DMS114 treated with DMSO at 0.1 percent for 48 hours (cell line): Measurements from ENCODE around the gene CAMK4.

Source experiments
- DNase-seq: peaks from one replicate; lab custom pipeline; 2025; ENCODE audit not compliant: unreplicated experiment; lab: John Stamatoyannopoulos, UW

CAMK4 gene

GRCh38 chr5:111223787-111224560 is at the start of gene CAMK4:
CAMK4 (plus strand) TSS chr5:111224384; CDS start chr5:111224484, 100 bp downstream.
- no peak for DNase-seq

DNA sequence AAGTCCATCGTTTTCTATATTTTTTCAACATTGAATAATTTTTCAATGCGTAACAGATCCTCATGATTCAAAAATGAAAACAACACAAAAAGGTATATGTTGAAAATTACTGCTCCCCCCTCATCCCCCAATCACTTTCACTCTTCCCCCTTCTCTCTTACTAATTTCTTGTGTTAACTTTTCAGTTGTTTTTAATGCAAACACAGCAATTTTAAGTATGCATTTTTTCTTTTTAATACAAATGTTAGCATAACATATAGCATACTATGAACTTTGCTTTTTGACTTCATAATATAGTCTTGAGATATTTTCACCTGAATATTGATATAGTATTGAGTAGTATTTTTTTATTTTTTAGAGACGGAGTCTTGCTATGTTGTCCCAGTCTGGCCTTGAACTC is 41.1 kb upstream of the CAMK4 start:
- DNase-seq = no peak

- DNase-seq = no peak
These were observed 37.1 kb upstream of the CAMK4 start for GRCh38 chr5:111187079-111187478.

DNA sequence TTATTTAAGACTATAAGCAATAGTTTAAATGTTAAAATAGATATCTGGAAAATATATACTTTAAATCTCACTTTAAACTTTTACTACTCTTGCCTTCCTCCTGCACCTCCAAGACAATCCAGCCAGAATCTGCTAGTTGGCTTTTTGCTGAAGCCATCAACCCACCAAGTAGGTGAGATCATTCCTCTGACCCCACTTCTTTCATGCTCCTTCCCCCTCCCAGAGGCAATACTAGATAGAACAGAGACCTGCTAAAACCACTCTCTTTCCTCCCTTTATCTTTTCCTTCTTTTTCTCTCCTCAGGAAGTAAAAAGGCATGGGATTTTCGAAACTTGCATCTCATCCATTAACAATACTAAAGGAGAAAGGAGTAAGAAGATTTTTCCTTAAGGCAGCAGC is 30.1 kb upstream of the CAMK4 start:
- DNase-seq = no peak

DNA sequence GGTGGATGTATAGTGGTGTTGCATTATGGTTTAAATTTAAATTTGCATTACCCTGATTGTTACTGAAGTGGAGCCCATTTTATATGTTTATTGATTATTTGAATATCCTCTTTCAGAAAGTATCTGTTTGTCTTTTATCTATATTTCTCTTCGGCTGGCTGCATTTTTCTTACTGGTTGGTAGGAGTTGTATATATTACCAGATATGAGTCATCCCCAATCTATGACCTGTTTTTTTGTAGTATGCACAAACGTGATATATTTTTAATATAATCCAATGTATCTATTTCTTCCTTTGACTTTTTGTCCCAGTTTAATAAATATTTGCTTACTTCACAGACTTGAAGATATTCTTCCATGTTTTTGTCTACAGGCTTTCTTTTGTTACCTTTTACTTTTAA is 29.3 kb upstream of the CAMK4 start:
- no peak for DNase-seq

- DNase-seq = no peak
These were observed 26.7 kb upstream of the CAMK4 start for GRCh38 chr5:111197523-111197922.

DNA sequence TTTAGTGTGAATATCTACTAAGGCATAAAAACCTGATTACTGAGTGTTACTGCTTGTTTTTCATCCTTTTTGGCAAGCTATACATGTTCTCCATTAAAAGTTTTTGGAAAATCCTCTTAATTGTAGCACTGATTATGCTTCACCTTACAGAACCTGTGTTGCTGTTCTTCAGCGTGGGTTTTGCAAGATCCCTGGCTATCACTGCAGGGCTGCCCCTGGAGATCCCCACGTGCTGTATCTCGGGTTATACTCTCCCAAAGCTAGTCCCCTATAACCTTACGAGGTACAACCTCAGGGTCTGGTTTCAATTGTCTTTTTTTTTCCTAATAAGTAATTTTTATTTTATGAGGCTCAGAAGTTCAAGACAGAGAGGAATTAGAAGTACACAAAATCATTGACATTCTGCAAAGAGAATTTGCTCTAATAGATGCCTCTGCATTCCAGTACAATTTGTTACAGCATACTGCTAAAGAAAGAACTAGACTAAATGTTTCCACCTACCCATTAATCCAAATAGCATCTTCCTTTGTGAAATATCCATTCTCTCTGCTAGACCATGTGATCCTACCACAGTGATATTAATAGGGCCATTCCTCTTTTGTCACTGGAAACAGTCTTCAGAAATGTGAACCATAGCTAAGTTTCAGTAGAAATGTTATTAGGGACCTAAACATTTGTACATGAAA is 25.8 kb upstream of the CAMK4 start:
- no peak for DNase-seq

GRCh38 chr5:111200828-111201227 is 23.4 kb upstream of the CAMK4 start:
- no peak for DNase-seq

DNA sequence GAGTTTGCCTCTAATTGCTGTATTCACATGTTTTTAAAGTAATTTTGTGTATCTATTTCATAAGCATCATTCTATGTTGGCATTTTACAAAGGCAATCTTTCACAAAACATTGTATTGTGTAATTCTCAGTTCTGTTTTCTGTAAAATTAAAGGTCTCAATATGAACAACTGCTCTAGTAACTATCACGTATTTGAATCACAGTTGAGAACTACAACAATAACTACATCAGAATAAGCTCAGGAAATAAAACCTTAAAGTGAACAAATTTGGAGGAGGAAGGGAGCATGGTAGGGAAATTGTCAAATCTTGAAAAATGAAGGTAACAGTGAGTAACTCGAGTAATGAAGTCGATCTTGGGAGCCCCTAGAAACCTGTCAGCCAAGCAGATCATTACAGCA is 22.5 kb upstream of the CAMK4 start:
- no peak for DNase-seq

DNA sequence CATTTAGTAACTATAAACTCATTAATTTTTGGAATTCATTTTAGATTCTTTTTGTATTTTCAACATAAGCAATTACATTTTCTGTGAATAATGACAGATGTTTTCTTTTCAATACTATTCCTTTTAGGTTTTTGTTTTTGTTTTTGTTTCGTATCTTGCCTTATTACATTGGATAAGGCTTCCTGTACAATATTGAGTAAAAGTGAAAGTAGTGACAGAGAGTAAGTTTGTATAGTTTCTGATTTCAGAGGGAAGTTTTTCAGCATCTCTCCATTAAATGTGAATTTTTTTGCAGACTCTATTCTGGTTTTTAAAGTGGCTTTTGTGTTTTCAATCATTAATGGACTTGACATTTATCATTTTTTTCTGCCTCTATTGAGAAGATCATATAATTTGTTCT is 12.8 kb upstream of the CAMK4 start:
- no peak for DNase-seq

GRCh38 chr5:111214052-111214742 is 10.0 kb upstream of the CAMK4 start:
- DNase-seq = no peak

- DNase-seq = no peak
These were observed 8.2 kb upstream of the CAMK4 start for GRCh38 chr5:111215971-111216370.

DNA sequence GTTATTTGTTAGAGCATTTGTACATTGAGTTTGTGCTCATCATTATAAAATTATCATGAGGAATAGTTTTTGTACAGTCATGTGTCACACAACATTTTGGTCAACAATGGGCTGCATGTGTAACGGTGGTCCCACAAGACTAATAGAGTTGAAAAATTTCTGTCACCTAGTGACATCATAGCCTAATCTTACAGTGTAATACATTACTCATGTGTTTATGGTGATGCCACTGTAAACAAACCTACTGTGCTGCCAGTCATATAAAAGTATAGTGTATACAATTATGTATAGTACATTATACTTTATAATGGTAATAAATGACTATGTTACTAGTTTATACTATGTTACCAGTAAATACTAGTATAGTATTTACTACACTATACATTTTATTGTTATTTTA is 3.0 kb upstream of the CAMK4 start:
- DNase-seq = no peak

DNA sequence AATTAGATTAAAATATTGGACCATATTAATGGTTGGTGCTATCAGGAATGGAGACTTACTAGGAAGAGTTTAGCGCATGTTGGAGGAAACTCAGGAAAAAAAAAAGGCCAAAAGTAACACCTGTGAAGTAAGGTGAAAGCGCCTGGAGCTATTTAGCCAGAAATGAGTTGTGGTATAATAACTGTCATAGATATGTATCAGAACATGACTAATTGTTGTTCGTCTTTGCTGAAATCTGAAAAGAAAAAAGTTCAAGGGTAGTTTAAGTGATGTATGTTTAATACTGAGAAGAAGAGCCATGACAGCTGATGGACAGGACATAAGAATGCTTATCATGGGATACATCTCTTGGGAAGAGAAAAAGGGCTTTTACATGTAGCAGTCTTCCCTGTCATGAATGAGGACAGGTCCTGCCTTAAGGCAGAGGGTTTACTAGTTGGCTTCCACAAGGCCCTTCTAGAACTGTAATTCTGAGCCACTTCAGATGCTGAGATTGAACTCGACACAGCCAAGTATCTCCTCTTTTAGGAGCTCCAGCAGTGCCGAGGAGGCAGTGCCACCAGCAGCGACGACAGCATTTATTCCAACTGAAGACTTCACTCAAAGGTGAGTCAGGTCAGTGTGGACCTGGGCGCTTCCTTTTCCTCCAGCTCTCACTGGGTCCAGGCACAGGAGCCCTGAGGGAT is 940 bp upstream of the CAMK4 start:
- DNase-seq = no peak

- no peak for DNase-seq
These were observed 569 bp downstream of the CAMK4 start for GRCh38 chr5:111224561-111225345.

DNA sequence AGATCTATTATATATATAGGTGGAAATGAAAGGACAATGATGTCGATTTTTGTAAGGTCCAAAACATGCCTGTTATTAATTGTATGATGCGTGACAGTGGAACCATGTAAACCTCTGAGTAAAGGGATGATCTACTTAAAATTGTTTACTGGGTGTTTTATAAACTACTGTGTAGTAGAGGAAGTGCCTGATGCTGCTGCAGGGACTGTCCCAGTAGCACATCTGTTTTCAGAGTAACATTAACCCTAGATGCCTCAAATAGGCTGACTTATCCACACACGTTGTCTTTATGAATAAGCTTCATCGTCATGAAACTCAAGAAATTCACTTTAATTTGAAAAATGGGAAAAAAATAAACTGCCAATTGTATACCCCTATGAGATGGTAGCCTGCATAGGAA is 1.7 kb downstream of the CAMK4 start:
- DNase-seq = no peak

GRCh38 chr5:111226556-111226955 is 2.4 kb downstream of the CAMK4 start:
- no peak for DNase-seq

GRCh38 chr5:111227226-111227782 is 3.1 kb downstream of the CAMK4 start:
- DNase-seq = no peak

DNA sequence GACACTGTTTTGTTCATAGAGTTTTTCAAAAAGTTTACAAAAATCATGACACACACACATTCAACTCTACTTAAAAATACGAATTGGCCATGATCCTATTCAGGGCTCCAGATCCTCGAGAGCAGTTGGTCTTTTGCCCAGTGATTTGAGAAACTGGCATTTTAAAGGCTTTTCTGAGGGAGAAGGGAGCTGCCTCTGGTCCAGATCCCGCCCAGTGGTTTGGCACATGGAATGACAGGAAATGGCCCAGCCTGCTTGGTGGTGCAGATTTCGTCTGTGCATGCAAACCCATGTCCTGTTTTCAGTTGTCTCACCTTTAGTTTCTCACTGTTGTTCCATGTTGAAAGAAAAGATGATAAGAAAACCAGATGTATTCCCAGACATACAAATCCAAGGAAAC is 3.6 kb downstream of the CAMK4 start:
- no peak for DNase-seq

GRCh38 chr5:111228520-111229220 is 4.5 kb downstream of the CAMK4 start:
- no peak for DNase-seq
